HepG2 (cell line): ENCODE data around the gene NADK2.
"Not testable (repeated sequence)": the region's sequence is repeated elsewhere in the genome, so short reads cannot be mapped to it uniquely, and the experiment has no call there.

Experiments
- CREM ChIP-seq, 2 experiments: sonication (generic) in 1 of 2; formaldehyde crosslinking in 1 of 2; IDR thresholded peaks; 2 replicates each; pipeline versions ENCODE4 v1.4.0 to v1.6.1; 2016 to 2020; ENCODE audit warnings: antibody characterized with exemption in 1 of 2, mild to moderate bottlenecking in 1 of 2, missing genetic modification reagents in 1 of 2
- KDM4B ChIP-seq: sonication (generic); formaldehyde crosslinking; IDR thresholded peaks from 2 replicates; pipeline ENCODE4 v1.4.0; 2020; ENCODE audit warnings: missing genetic modification reagents
- MEF2D ChIP-seq: sonication (generic); formaldehyde crosslinking; IDR thresholded peaks from 2 replicates; pipeline ENCODE4 v1.5.1; 2020; ENCODE audit warnings: mild to moderate bottlenecking, missing genetic modification reagents
- POLR2A ChIP-seq, 2 experiments: IDR thresholded peaks; 2 replicates each; pipeline ENCODE4 v1.6.1; 2011; ENCODE audit warnings: low read depth in 2 of 2, low read length in 2 of 2, mild to moderate bottlenecking in 1 of 2, moderate library complexity in 1 of 2; ENCODE audit not compliant: insufficient read depth in 1 of 2
- SRF ChIP-seq: IDR thresholded peaks from 2 replicates; pipeline ENCODE4 v1.6.1; 2011; ENCODE audit warnings: mild to moderate bottlenecking, low read depth, low read length, moderate library complexity
- ZKSCAN8 ChIP-seq: IDR thresholded peaks from 2 replicates; pipeline ENCODE4 v1.6.1; 2016; ENCODE audit warnings: borderline replicate concordance, missing genetic modification reagents, missing compliant biosample characterization
- ZNF451 ChIP-seq: sonication (generic); formaldehyde crosslinking; IDR thresholded peaks from 2 replicates; pipeline ENCODE4 v1.5.0; 2020; ENCODE audit warnings: mild to moderate bottlenecking, missing genetic modification reagents
- TF ChIP-seq, protein P1 (sequence below): sonication (generic); formaldehyde crosslinking; IDR thresholded peaks from 2 replicates; pipeline ENCODE4 v1.4.0; 2020; ENCODE audit warnings: low read depth, missing genetic modification reagents
- TF ChIP-seq, protein P2 (sequence below), 2 experiments: sonication (generic) in 1 of 2; formaldehyde crosslinking in 1 of 2; IDR thresholded peaks; 2 replicates each; pipeline versions ENCODE4 v1.5.1 to v1.6.1; 2011 to 2020; ENCODE audit warnings: borderline replicate concordance in 1 of 2, low read depth in 1 of 2, low read length in 1 of 2, mild to moderate bottlenecking in 1 of 2, missing genetic modification reagents in 1 of 2, moderate library complexity in 1 of 2

DNA sequence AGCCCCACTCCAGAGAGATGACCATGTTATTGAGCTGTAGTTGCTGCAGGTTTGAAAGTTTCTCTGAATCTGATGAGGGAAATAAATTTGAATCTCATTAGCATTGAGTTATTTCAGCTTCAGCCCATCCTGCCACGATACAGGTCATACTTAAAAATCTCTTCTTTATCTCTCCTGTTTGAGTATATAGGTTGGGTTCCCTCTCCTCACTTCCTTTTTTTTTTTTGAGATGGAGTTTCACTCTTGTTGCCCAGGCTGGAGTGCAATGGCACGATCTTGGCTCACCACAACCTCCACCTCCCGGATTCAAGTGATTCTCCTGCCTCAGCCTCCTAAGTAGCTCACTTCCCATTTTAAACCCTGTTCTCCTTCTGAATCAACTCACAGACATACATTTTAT, 42.0 kb upstream of the NADK2 start:
- TF ChIP-seq, protein P1, sequence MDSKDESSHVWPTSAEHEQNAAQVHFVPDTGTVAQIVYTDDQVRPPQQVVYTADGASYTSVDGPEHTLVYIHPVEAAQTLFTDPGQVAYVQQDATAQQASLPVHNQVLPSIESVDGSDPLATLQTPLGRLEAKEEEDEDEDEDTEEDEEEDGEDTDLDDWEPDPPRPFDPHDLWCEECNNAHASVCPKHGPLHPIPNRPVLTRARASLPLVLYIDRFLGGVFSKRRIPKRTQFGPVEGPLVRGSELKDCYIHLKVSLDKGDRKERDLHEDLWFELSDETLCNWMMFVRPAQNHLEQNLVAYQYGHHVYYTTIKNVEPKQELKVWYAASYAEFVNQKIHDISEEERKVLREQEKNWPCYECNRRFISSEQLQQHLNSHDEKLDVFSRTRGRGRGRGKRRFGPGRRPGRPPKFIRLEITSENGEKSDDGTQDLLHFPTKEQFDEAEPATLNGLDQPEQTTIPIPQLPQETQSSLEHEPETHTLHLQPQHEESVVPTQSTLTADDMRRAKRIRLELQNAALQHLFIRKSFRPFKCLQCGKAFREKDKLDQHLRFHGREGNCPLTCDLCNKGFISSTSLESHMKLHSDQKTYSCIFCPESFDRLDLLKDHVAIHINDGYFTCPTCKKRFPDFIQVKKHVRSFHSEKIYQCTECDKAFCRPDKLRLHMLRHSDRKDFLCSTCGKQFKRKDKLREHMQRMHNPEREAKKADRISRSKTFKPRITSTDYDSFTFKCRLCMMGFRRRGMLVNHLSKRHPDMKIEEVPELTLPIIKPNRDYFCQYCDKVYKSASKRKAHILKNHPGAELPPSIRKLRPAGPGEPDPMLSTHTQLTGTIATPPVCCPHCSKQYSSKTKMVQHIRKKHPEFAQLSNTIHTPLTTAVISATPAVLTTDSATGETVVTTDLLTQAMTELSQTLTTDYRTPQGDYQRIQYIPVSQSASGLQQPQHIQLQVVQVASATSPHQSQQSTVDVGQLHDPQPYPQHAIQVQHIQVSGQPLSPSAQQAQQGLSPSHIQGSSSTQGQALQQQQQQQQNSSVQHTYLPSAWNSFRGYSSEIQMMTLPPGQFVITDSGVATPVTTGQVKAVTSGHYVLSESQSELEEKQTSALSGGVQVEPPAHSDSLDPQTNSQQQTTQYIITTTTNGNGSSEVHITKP (CRISPR knock-in tag) = not testable (repeated sequence)
- not testable (repeated sequence) for TF ChIP-seq ZKSCAN8 (CRISPR knock-in tag); MEF2D; CREM (IDR thresholded peaks at IDR 0.05); CREM (CRISPR knock-in tag; IDR thresholded peaks at IDR 0.05); SRF; POLR2A (IDR thresholded peaks at IDR 0.05; ENCODE audit: insufficient read depth in 1 of 2, low read depth in 2 of 2, low read length in 2 of 2); ZNF451; KDM4B (CRISPR knock-in tag)
- TF ChIP-seq, protein P2, sequence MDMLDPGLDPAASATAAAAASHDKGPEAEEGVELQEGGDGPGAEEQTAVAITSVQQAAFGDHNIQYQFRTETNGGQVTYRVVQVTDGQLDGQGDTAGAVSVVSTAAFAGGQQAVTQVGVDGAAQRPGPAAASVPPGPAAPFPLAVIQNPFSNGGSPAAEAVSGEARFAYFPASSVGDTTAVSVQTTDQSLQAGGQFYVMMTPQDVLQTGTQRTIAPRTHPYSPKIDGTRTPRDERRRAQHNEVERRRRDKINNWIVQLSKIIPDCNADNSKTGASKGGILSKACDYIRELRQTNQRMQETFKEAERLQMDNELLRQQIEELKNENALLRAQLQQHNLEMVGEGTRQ (IDR thresholded peaks at IDR 0.05; ENCODE audit: low read depth, low read length) = not testable (repeated sequence)
- TF ChIP-seq, protein P2 (CRISPR knock-in tag; IDR thresholded peaks at IDR 0.05; ENCODE audit: borderline replicate concordance) = not testable (repeated sequence)
